GM04504 (cell line): ENCODE data around the gene NRG3.

ENCODE experiments used
- DNase-seq: peaks from one replicate; pipeline ENCODE4 v3.0.0-alpha.2; 2012; ENCODE audit warnings: low read depth

The NRG3 gene

GRCh38 chr10:82827901-82828300 lies 952.9 kb downstream of the NRG3 start:
- DNase-seq: no peak

DNA sequence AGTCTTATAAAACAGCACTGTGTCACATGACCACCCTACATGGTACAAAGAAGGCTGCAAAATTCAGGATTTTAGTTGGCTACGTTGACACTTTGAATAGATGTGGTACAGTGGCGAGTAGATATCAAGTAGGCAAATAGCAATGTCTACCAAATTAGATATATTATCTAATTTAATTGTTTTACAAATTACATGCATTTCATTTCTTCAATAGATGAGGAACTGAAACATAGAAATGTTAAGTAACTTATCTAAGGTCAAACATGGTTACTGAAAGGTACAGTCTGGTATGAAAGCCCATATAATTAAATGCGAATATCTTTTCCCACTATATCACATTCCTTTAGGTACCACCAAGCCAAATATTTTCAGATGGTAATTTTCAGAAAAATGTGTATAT lies 972.2 kb downstream of the NRG3 start:
- no peak for DNase-seq

DNA sequence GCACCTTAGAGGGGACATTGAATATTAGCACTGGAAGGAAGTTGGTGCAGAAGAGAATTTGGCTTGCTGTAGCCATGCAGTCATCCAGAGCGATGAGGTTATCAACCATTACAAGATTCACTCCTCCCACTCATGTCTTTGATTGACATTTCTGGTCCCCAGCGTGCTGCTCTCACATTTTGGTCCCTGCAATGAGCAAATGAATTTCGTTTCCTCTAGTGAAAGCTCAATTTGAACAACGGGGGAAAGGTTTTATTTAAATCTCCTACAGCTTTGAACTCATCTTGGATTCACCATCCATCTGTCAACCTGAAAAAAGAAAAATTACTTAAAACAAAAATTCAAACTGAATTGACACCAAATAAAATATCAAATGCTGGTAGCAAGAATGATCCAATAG lies 975.2 kb downstream of the NRG3 start:
- DNase-seq: no peak

- no peak for DNase-seq
These were observed 982.1 kb downstream of the NRG3 start for GRCh38 chr10:82856957-82857613.

DNA sequence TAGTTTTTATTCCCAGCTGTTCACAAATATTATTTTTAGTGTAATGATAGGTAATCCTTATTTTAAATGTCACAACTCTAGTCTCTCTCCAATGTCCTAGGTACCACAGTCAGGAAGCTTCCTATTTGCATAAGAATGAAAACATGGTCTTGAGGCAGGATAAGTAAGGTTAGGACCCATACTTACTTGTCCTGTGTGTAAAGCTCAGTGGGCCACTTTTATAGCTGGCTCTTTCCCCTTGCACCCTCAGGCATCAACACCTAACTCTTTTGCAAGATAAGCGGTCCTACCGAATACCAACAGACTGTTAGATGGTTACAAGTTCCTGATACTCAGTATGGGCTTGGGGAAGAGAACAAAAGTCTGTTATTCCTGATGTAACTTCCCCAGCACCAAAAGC lies 986.9 kb downstream of the NRG3 start:
- DNase-seq: no peak

GRCh38 chr10:82865366-82865765 lies 990.4 kb downstream of the NRG3 start:
- DNase-seq: no peak

GRCh38 chr10:82866424-82867020 lies 991.5 kb downstream of the NRG3 start:
- peak; percentile 50 for DNase-seq

- DNase-seq: no peak
These were observed 992.1 kb downstream of the NRG3 start for GRCh38 chr10:82867056-82867455.

DNA sequence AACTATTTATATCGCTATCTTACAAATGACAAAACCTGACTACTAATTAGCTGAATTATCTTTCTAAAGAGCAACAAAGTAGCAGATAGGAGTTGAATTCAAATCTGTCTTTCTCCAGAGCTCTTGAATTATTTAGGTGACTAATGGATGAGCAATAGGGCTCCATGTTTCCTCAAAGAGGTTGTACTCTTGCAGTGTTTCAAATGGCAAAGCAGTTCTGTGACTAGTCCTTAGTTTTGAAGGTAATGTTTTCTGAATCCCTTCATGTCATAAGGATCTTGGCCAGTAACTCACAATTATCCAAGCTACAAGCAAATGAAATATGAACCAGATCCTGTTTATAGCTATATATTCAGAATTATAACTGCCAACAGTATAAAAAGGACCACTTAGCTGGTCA lies 999.7 kb downstream of the NRG3 start:
- DNase-seq: no peak

DNA sequence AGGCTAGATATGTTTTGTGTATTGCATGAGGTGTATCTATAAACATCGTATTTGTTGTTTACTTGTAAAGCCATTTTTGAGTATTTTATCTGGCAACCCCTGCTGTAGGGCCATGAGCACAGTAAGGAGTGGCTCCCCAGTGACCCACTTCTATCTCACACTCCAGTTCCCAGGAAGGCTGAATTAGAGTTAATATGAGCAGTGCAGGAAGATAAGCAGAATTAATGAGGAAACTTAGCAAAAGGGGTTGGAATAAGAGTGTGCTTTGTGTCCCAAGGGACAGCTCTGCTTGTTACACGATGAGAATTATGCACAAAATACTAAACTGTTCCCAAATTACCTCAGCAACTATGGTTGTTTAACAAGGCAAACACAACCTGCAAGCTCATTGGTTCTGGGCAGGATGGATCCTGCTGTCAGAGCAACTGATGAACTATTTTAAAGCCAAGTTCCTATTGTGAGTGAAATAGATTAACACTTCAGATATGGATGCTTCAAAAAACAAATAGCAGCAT lies 1005.8 kb downstream of the NRG3 start:
- no peak for DNase-seq

- no peak for DNase-seq
These were observed 1007.7 kb downstream of the NRG3 start for GRCh38 chr10:82882722-82883121.

DNA sequence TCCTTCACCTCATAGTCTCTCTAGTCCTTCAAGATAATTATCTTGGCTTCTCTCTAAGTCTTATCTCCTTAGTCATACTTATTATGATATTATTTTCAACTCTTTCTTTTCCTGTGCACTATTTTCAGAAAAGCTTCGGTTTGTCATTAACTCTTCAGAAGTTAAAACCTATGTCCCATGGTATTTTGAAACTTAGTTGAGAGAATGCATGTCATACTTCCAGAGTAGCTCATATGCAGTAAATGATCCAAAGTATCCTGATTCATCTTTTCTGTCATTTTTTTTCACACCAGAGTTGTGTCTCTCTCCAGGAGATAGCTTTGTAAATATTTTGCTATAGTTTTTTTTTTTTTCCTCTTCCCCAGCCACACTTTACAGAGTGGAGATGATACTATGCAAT lies 1008.6 kb downstream of the NRG3 start:
- DNase-seq: no peak

GRCh38 chr10:82887488-82887887 lies 1012.5 kb downstream of the NRG3 start:
- no peak for DNase-seq

- DNase-seq: no peak
These were observed 1013.9 kb downstream of the NRG3 start for GRCh38 chr10:82888809-82889455.

DNA sequence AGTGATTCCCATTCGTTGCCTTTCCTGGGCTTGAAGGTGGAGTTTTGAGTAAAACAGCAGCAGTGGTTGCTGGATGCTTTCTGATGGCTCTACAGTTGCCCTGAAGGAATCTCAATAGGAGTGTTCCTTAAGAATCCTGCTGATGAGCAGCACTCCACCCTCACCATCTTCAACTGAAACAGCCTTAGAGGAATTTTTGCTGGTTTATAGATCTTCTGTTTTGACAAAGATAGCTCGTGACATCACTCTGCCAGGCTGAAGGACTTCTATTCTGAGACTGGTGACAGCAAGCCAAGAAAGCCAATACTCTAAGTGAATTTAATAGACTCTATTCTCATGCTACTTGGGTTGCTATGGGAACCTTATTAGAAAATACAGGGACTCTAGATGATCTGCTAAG lies 1014.7 kb downstream of the NRG3 start:
- no peak for DNase-seq

- no peak for DNase-seq
These were observed 1015.6 kb downstream of the NRG3 start for GRCh38 chr10:82890573-82890972.

DNA sequence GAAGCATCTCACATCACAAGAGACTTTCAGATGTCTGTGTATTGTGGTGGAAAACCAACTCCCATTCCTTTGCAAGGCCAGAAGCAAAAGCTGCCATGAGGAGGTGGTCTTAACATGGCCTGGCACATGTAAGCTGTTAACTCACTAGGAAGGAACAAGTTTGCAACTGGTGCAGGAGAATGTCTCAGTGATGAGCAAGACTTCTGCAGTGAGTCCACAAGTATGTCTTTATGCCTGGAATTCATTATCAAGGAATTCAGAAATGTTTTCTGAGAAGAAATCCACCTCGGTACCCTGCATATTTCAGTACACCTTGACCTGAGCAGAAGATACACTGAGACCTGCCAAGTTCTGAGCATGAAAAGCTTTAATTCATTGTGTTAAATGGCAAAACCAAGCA lies 1033.1 kb downstream of the NRG3 start:
- no peak for DNase-seq

- DNase-seq: no peak
These were observed 1033.8 kb downstream of the NRG3 start for GRCh38 chr10:82908751-82909150.

GRCh38 chr10:82910301-82910700 lies 1035.3 kb downstream of the NRG3 start:
- DNase-seq: no peak

DNA sequence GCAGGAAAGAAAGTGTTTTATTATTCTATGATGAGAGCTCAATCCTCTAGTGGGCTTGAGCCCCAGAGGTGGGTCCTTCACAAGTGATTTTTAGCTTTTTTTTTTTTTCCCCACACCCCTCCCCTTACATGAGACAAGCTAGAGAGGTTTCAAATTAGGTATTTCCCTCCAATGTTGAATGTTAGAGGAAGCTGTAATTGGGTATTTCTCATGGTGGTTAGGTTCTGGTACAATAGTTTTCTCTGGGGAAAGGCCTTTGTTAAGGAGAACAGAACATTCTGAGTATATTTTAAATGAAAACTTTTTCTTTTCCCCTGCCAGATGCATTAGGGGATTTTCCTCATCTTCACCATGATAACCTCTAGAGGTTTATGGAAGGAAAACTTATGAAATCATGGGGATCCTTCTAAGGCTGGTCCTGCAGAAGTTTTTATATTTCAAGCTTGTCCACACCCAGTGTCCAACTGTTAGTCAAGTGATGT lies 1039.7 kb downstream of the NRG3 start:
- DNase-seq: no peak

- no peak for DNase-seq
These were observed 1041.9 kb downstream of the NRG3 start for GRCh38 chr10:82916941-82917340.

- no peak for DNase-seq
These were observed 1043.0 kb downstream of the NRG3 start for GRCh38 chr10:82918022-82918421.

DNA sequence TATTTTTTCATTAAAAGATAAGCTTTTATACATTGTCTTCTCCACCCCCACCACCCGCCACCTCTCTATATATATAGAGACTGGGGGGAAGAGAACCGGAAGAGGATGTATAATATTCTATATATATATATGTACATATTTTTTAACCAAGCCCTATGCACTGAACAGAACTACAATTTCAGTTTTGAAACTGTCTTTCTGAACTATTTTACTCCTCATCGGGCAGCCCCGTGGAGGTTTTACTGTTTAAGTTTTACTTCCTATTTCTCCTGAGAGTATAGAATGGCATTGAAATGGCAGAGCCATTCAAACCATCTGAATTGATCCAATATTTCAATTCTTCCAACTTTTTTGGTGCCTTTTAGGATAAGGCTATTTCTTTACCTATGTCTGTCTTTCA lies 1047.1 kb downstream of the NRG3 start:
- DNase-seq: no peak
